ENCODE results near the gene KTN1.

Gene KTN1

DNA sequence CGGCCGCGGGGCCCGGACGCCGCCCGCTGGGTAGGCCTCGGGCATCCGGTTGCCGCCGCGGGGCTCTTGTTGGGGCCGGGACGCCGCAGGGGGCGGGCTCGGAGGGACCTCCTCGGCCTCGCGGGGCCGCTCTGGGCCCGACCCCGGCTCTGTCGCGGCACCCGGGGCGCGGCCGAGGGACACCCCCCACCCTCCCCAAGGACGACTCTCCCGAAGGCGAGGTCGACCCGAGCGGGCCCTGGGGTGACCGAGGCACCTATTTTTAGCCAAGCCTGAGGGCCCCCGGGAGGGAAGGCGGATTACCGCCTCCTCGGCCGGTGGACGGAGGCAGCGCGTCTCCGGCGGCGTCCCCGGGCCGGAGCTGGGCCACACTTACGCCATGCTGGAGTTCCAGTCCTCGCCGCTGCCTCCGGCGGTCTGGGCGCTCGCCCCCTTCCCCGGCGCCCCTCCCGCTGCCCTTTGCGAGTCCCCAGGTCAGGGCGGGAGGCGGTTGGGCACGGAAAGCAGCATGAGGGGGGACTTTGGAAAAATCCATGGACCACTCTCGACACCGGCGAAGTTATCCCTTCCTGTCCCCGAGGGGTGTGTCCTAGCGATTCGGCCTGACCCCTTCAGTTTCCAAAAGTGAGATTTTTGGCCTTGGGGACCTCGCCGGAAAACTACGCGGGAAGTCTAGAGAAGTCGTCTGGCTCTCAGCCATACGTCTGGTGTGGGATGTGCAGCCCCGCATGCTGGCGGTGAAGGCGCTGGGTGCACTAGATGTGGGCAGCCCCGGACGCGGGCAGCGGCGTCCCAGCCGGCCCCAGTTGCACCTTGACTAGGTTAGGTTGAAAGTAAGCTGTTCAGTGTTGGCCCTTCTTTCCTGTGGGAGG is 699 bp downstream of the KTN1 start:
- DNase-seq (ENCODE audit: low read depth in 1 of 2, low spot score in 1 of 2) = peak in 1 of 2 experiments; percentile 48
- TF ChIP-seq SPI1 (IDR thresholded peaks at IDR 0.05; ENCODE audit: borderline replicate concordance, low read depth) = no peak
- TF ChIP-seq, protein P1, sequence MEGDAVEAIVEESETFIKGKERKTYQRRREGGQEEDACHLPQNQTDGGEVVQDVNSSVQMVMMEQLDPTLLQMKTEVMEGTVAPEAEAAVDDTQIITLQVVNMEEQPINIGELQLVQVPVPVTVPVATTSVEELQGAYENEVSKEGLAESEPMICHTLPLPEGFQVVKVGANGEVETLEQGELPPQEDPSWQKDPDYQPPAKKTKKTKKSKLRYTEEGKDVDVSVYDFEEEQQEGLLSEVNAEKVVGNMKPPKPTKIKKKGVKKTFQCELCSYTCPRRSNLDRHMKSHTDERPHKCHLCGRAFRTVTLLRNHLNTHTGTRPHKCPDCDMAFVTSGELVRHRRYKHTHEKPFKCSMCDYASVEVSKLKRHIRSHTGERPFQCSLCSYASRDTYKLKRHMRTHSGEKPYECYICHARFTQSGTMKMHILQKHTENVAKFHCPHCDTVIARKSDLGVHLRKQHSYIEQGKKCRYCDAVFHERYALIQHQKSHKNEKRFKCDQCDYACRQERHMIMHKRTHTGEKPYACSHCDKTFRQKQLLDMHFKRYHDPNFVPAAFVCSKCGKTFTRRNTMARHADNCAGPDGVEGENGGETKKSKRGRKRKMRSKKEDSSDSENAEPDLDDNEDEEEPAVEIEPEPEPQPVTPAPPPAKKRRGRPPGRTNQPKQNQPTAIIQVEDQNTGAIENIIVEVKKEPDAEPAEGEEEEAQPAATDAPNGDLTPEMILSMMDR (IDR thresholded peaks at IDR 0.05; ENCODE audit: insufficient read depth, low read length) = no peak
- TF ChIP-seq, protein P2, sequence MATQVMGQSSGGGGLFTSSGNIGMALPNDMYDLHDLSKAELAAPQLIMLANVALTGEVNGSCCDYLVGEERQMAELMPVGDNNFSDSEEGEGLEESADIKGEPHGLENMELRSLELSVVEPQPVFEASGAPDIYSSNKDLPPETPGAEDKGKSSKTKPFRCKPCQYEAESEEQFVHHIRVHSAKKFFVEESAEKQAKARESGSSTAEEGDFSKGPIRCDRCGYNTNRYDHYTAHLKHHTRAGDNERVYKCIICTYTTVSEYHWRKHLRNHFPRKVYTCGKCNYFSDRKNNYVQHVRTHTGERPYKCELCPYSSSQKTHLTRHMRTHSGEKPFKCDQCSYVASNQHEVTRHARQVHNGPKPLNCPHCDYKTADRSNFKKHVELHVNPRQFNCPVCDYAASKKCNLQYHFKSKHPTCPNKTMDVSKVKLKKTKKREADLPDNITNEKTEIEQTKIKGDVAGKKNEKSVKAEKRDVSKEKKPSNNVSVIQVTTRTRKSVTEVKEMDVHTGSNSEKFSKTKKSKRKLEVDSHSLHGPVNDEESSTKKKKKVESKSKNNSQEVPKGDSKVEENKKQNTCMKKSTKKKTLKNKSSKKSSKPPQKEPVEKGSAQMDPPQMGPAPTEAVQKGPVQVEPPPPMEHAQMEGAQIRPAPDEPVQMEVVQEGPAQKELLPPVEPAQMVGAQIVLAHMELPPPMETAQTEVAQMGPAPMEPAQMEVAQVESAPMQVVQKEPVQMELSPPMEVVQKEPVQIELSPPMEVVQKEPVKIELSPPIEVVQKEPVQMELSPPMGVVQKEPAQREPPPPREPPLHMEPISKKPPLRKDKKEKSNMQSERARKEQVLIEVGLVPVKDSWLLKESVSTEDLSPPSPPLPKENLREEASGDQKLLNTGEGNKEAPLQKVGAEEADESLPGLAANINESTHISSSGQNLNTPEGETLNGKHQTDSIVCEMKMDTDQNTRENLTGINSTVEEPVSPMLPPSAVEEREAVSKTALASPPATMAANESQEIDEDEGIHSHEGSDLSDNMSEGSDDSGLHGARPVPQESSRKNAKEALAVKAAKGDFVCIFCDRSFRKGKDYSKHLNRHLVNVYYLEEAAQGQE (IDR thresholded peaks at IDR 0.05; ENCODE audit: insufficient replicate concordance, low read depth) = no peak
- Histone ChIP-seq H3K27ac (replicated peaks) (peak overlapping the region; percentile 82), H3K27me3 (ENCODE audit: insufficient read depth, poor library complexity, severe bottlenecking) (no peaks in the 10 kb centered on the region), H3K4me3 (replicated peaks; ENCODE audit: insufficient read depth, low read length) (peak overlapping the region; percentile 86)

DNA sequence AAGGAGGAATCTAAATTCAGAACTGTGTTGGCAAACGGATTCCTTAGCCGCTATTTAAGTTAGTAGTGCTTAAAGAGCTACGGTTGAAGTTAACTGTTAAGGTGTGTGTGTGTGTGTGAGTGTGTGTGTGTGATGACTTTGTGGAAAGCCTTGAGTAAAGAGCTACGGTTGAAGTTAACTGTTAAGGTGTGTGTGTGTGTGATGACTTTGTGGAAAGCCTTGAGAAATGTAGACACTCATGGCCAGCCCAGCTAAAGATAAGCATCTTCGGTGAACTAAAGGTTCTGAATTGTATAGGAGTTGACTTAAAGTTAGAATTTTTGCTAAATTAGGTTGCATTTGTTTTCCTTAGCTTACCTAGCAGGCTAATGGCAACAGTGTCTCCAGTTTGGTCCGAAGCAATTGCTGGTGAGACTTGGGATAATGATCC is 1.4 kb downstream of the KTN1 start:
- Histone ChIP-seq H3K4me3 (replicated peaks; ENCODE audit: insufficient read depth, low read length) (peak overlapping the region; percentile 86), H3K27ac (replicated peaks) (peak overlapping the region; percentile 82), H3K27me3 (ENCODE audit: insufficient read depth, poor library complexity, severe bottlenecking) (no peaks in the 10 kb centered on the region)
- TF ChIP-seq POLR2AphosphoS5 (IDR thresholded peaks at IDR 0.05; ENCODE audit: low read depth) = no peak
- no peak for TF ChIP-seq SPI1 (IDR thresholded peaks at IDR 0.05; ENCODE audit: borderline replicate concordance, low read depth)
- TF ChIP-seq, protein P2 (IDR thresholded peaks at IDR 0.05; ENCODE audit: insufficient replicate concordance, low read depth) = no peak
- TF ChIP-seq, protein P1 (IDR thresholded peaks at IDR 0.05; ENCODE audit: insufficient read depth, low read length) = no peak
- no peak for TF ChIP-seq GABPA (IDR thresholded peaks at IDR 0.05; ENCODE audit: low read depth)
- peak in 1 of 2 experiments; percentile 2 for DNase-seq (ENCODE audit: low read depth in 1 of 2, low spot score in 1 of 2)

DNA sequence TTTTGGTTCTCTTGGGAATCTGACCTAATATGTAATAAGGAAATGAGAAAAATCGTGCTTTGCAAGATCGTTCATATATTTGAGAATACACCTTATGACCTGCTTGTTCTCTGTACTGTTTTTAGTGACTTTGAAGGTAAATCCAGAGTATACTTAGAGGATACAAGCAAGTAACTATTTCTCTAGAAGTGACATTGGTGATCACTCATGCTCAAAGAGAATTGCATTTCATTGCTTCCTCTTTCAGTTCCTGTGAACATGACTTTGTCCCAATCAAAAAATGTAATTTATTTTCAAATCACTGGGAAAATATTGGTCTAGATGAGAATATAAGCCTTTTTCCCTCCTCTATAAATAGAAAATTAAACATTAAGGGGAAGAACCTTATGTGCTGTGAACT is 2.7 kb downstream of the KTN1 start:
- DNase-seq (ENCODE audit: low read depth in 1 of 2, low spot score in 1 of 2) = no peak
- TF ChIP-seq, protein P2 (IDR thresholded peaks at IDR 0.05; ENCODE audit: insufficient replicate concordance, low read depth) = no peak
- TF ChIP-seq SPI1 (IDR thresholded peaks at IDR 0.05; ENCODE audit: borderline replicate concordance, low read depth) = no peak
- TF ChIP-seq, protein P1 (IDR thresholded peaks at IDR 0.05; ENCODE audit: insufficient read depth, low read length) = no peak
- no peak for TF ChIP-seq GABPA (IDR thresholded peaks at IDR 0.05; ENCODE audit: low read depth)
- no peak for TF ChIP-seq POLR2AphosphoS5 (IDR thresholded peaks at IDR 0.05; ENCODE audit: low read depth)
- no peaks in the 10 kb centered on the region for H3K27me3 ChIP-seq (ENCODE audit: insufficient read depth, poor library complexity, severe bottlenecking)
- no peak overlapping the region for H3K27ac ChIP-seq (replicated peaks)
- no peak overlapping the region for H3K4me3 ChIP-seq (replicated peaks; ENCODE audit: insufficient read depth, low read length)
